Measurements from ENCODE around the gene VAV3.

Gene VAV3

GRCh38 chr1:107803579-107803978 lies 161.4 kb downstream of the VAV3 start:
- H3K9ac ChIP-seq (ENCODE audit: low read depth, low read length, poor library complexity) = no peak overlapping the region
- peaks cover 0 to 2% of the 10 kb centered on the region in 2 donors for H3K4me1 ChIP-seq (ENCODE audit: control insufficient read depth in 2 of 2, insufficient read depth in 1 of 2, low read depth in 1 of 2, low read length in 2 of 2)
- no peak overlapping the region for H2BK12ac ChIP-seq (ENCODE audit: low read length)
- H3K9me3 ChIP-seq (replicated peaks in 1 of 2; ENCODE audit: control insufficient read depth in 2 of 2, insufficient read depth in 1 of 2, low read depth in 1 of 2, low read length in 2 of 2) = no peaks in the 10 kb centered on the region
- H4K8ac ChIP-seq (ENCODE audit: low read depth, low read length) = no peak overlapping the region
- no peaks in the 10 kb centered on the region for H3K36me3 ChIP-seq (replicated peaks in 1 of 2; ENCODE audit: control insufficient read depth in 2 of 2, insufficient read depth in 2 of 2, low read length in 2 of 2)
- no peak overlapping the region for H2BK120ac ChIP-seq (ENCODE audit: low read depth, low read length)
- no peak overlapping the region for H3K4me3 ChIP-seq (ENCODE audit: low read length in 2 of 2)
- H3K4ac ChIP-seq (ENCODE audit: low read length) = no peak overlapping the region
- H3K27me3 ChIP-seq (ENCODE audit: control insufficient read depth in 3 of 3, insufficient read depth in 3 of 3, low read depth in 1 of 3, low read length in 3 of 3) = no peaks in the 10 kb centered on the region
- no peak for DNase-seq (ENCODE audit: low spot score)
- H2BK5ac ChIP-seq (ENCODE audit: low read length) = no peak overlapping the region
- H4K91ac ChIP-seq (ENCODE audit: low read depth, low read length, poor library complexity) = no peak overlapping the region
- H3K18ac ChIP-seq (ENCODE audit: low read length) = no peak overlapping the region
- no peak overlapping the region for H2AK5ac ChIP-seq (ENCODE audit: low read depth, low read length)
- H3K79me1 ChIP-seq (ENCODE audit: low read depth, low read length) = no peaks in the 10 kb centered on the region
- no CpG with 5 or more reads among the region's 1 CpG for WGBS, 2 donors (ENCODE audit: extremely low coverage in 2 of 2, insufficient read length in 2 of 2, insufficient replicate concordance in 1 of 2)
- no peak overlapping the region for H2BK15ac ChIP-seq (ENCODE audit: low read length)
- no peak overlapping the region for H3K4me2 ChIP-seq (ENCODE audit: insufficient read depth, low read length, poor library complexity, severe bottlenecking)
- no peak overlapping the region for H3K14ac ChIP-seq (ENCODE audit: low read length)
- H3K23ac ChIP-seq (ENCODE audit: low read depth, low read length, poor library complexity) = no peak overlapping the region
- H3K27ac ChIP-seq (replicated peaks; ENCODE audit: low read length) = no peak overlapping the region
- no peak overlapping the region for H2AFZ ChIP-seq (ENCODE audit: low read length)

- Histone ChIP-seq H2BK15ac (ENCODE audit: low read length) (no peak overlapping the region), H2AK5ac (ENCODE audit: low read depth, low read length) (no peak overlapping the region), H3K4ac (ENCODE audit: low read length) (no peak overlapping the region), H3K4me3 (ENCODE audit: low read length in 2 of 2) (no peak overlapping the region), H4K8ac (ENCODE audit: low read depth, low read length) (no peak overlapping the region), H4K91ac (ENCODE audit: low read depth, low read length, poor library complexity) (no peak overlapping the region), H2BK12ac (ENCODE audit: low read length) (no peak overlapping the region), H3K4me2 (ENCODE audit: insufficient read depth, low read length, poor library complexity, severe bottlenecking) (no peak overlapping the region), H3K9me3 (replicated peaks in 1 of 2; ENCODE audit: control insufficient read depth in 2 of 2, insufficient read depth in 1 of 2, low read depth in 1 of 2, low read length in 2 of 2) (no peaks in the 10 kb centered on the region), H3K79me1 (ENCODE audit: low read depth, low read length) (no peaks in the 10 kb centered on the region), H2BK120ac (ENCODE audit: low read depth, low read length) (no peak overlapping the region), H3K23ac (ENCODE audit: low read depth, low read length, poor library complexity) (no peak overlapping the region), H3K36me3 (replicated peaks in 1 of 2; ENCODE audit: control insufficient read depth in 2 of 2, insufficient read depth in 2 of 2, low read length in 2 of 2) (no peaks in the 10 kb centered on the region), H3K18ac (ENCODE audit: low read length) (no peak overlapping the region), H3K27ac (replicated peaks; ENCODE audit: low read length) (no peak overlapping the region), H3K14ac (ENCODE audit: low read length) (no peak overlapping the region), H3K4me1 (ENCODE audit: control insufficient read depth in 2 of 2, insufficient read depth in 1 of 2, low read depth in 1 of 2, low read length in 2 of 2) (peaks cover 0 to 2% of the 10 kb centered on the region in 2 donors), H3K9ac (ENCODE audit: low read depth, low read length, poor library complexity) (no peak overlapping the region), H2BK5ac (ENCODE audit: low read length) (no peak overlapping the region), H3K27me3 (ENCODE audit: control insufficient read depth in 3 of 3, insufficient read depth in 3 of 3, low read depth in 1 of 3, low read length in 3 of 3) (no peaks in the 10 kb centered on the region), H2AFZ (ENCODE audit: low read length) (no peak overlapping the region)
- WGBS, 2 donors (ENCODE audit: extremely low coverage in 2 of 2, insufficient read length in 2 of 2, insufficient replicate concordance in 1 of 2) = no CpG with 5 or more reads among the region's 1 CpG
- no peak for DNase-seq (ENCODE audit: low spot score)
Measured at GRCh38 chr1:107802654-107803053, 162.3 kb downstream of the VAV3 start.

GRCh38 chr1:107795994-107796393 lies 169.0 kb downstream of the VAV3 start:
- no peak overlapping the region for H2BK15ac ChIP-seq (ENCODE audit: low read length)
- H3K36me3 ChIP-seq (replicated peaks in 1 of 2; ENCODE audit: control insufficient read depth in 2 of 2, insufficient read depth in 2 of 2, low read length in 2 of 2) = no peaks in the 10 kb centered on the region
- H3K18ac ChIP-seq (ENCODE audit: low read length) = no peak overlapping the region
- no peaks in the 10 kb centered on the region for H3K9me3 ChIP-seq (replicated peaks in 1 of 2; ENCODE audit: control insufficient read depth in 2 of 2, insufficient read depth in 1 of 2, low read depth in 1 of 2, low read length in 2 of 2)
- no peaks in the 10 kb centered on the region for H3K27me3 ChIP-seq (ENCODE audit: control insufficient read depth in 3 of 3, insufficient read depth in 3 of 3, low read depth in 1 of 3, low read length in 3 of 3)
- no peak overlapping the region for H2BK5ac ChIP-seq (ENCODE audit: low read length)
- H3K27ac ChIP-seq (replicated peaks; ENCODE audit: low read length) = no peak overlapping the region
- no peak overlapping the region for H3K4me2 ChIP-seq (ENCODE audit: insufficient read depth, low read length, poor library complexity, severe bottlenecking)
- H4K8ac ChIP-seq (ENCODE audit: low read depth, low read length) = no peak overlapping the region
- H3K4me3 ChIP-seq (ENCODE audit: low read length in 2 of 2) = no peak overlapping the region
- H2AFZ ChIP-seq (ENCODE audit: low read length) = no peak overlapping the region
- no CpG with 5 or more reads among the region's 2 CpGs for WGBS, 2 donors (ENCODE audit: extremely low coverage in 2 of 2, insufficient read length in 2 of 2, insufficient replicate concordance in 1 of 2)
- H3K9ac ChIP-seq (ENCODE audit: low read depth, low read length, poor library complexity) = no peak overlapping the region
- H3K23ac ChIP-seq (ENCODE audit: low read depth, low read length, poor library complexity) = no peak overlapping the region
- H3K14ac ChIP-seq (ENCODE audit: low read length) = no peak overlapping the region
- no peak overlapping the region for H2AK5ac ChIP-seq (ENCODE audit: low read depth, low read length)
- H4K91ac ChIP-seq (ENCODE audit: low read depth, low read length, poor library complexity) = no peak overlapping the region
- no peak overlapping the region for H2BK12ac ChIP-seq (ENCODE audit: low read length)
- H3K4me1 ChIP-seq (ENCODE audit: control insufficient read depth in 2 of 2, insufficient read depth in 1 of 2, low read depth in 1 of 2, low read length in 2 of 2) = peaks cover 0 to 2% of the 10 kb centered on the region in 2 donors
- no peaks in the 10 kb centered on the region for H3K79me1 ChIP-seq (ENCODE audit: low read depth, low read length)
- no peak overlapping the region for H2BK120ac ChIP-seq (ENCODE audit: low read depth, low read length)
- no peak for DNase-seq (ENCODE audit: low spot score)
- no peak overlapping the region for H3K4ac ChIP-seq (ENCODE audit: low read length)

GRCh38 chr1:107795441-107795840 lies 169.5 kb downstream of the VAV3 start:
- Histone ChIP-seq H4K8ac (ENCODE audit: low read depth, low read length) (no peak overlapping the region), H3K79me1 (ENCODE audit: low read depth, low read length) (no peaks in the 10 kb centered on the region), H2AFZ (ENCODE audit: low read length) (no peak overlapping the region), H3K14ac (ENCODE audit: low read length) (no peak overlapping the region), H2BK5ac (ENCODE audit: low read length) (no peak overlapping the region), H3K27me3 (ENCODE audit: control insufficient read depth in 3 of 3, insufficient read depth in 3 of 3, low read depth in 1 of 3, low read length in 3 of 3) (no peaks in the 10 kb centered on the region), H3K4me3 (ENCODE audit: low read length in 2 of 2) (no peak overlapping the region), H2BK15ac (ENCODE audit: low read length) (no peak overlapping the region), H3K27ac (replicated peaks; ENCODE audit: low read length) (no peak overlapping the region), H2BK12ac (ENCODE audit: low read length) (no peak overlapping the region), H3K4me2 (ENCODE audit: insufficient read depth, low read length, poor library complexity, severe bottlenecking) (no peak overlapping the region), H3K18ac (ENCODE audit: low read length) (no peak overlapping the region), H2AK5ac (ENCODE audit: low read depth, low read length) (no peak overlapping the region), H3K9ac (ENCODE audit: low read depth, low read length, poor library complexity) (no peak overlapping the region), H3K36me3 (replicated peaks in 1 of 2; ENCODE audit: control insufficient read depth in 2 of 2, insufficient read depth in 2 of 2, low read length in 2 of 2) (no peaks in the 10 kb centered on the region), H3K4me1 (ENCODE audit: control insufficient read depth in 2 of 2, insufficient read depth in 1 of 2, low read depth in 1 of 2, low read length in 2 of 2) (peaks cover 0 to 2% of the 10 kb centered on the region in 2 donors), H4K91ac (ENCODE audit: low read depth, low read length, poor library complexity) (no peak overlapping the region), H2BK120ac (ENCODE audit: low read depth, low read length) (no peak overlapping the region), H3K23ac (ENCODE audit: low read depth, low read length, poor library complexity) (no peak overlapping the region), H3K9me3 (replicated peaks in 1 of 2; ENCODE audit: control insufficient read depth in 2 of 2, insufficient read depth in 1 of 2, low read depth in 1 of 2, low read length in 2 of 2) (no peaks in the 10 kb centered on the region), H3K4ac (ENCODE audit: low read length) (no peak overlapping the region)
- WGBS, 2 donors (ENCODE audit: extremely low coverage in 2 of 2, insufficient read length in 2 of 2, insufficient replicate concordance in 1 of 2) = no CpG with 5 or more reads among the region's 1 CpG
- DNase-seq (ENCODE audit: low spot score) = no peak
